ENCODE measurements around the gene NCAPD2.

Gene NCAPD2

DNA sequence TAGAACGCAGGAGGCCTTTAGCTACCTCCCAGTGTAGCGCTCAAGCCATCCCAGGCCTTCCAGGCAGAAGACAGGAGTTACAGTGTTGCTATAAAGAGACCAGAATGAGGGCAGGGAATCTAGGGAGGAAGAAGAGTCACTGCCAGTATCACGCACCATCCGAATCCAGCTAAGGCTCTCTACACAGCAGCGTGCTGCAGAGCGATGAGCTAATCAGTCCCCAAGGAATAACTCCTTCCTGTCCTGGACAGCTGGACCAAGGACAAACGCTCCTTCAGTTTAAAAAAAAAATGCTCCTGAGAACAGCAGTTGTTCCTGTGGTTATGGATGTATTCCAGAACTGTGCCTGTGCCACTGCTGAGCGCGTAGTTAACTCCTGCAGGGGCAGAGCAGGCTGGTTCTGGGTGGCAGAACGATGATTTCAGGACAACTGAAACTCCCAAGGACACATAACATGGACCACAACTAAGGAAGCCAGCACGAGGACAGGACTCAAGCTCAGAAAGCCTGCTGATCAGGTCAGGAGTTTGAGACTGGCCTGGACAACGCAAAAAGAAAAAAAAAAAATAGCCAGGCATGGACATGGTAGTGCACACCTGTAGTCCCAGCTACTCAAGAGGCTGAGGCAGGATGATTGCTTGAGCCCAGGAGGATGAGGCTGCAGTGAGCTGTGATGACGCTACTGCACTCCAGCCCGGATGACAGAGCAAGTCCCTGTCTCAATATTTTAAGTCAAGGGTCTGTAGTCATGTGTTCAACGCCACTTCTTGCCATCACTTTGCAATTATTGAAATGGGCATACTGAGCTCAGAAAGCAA lies 59.4 kb downstream of the NCAPD2 start:
- Histone ChIP-seq H3K18ac (ENCODE audit: low read depth in 1 of 2, low read length in 2 of 2) (peak overlapping the region; percentile 53 to 79), H4K8ac (ENCODE audit: low read length) (no peak overlapping the region), H3K79me1 (replicated peaks; ENCODE audit: low read length, poor library complexity, severe bottlenecking) (peaks cover 19% of the 10 kb centered on the region), H3K9me3 (ENCODE audit: control insufficient read depth, low read length) (no peaks in the 10 kb centered on the region), H2AK5ac (ENCODE audit: low read length, severe bottlenecking) (peak overlapping the region; percentile 27), H3K36me3 (ENCODE audit: control insufficient read depth in 1 of 2, insufficient read depth in 2 of 2, low read depth in 1 of 2, low read length in 2 of 2) (peaks cover 33 to 36% of the 10 kb centered on the region in 2 experiments), H2BK5ac (ENCODE audit: low read depth, low read length, poor library complexity, severe bottlenecking) (no peak overlapping the region), H3K4me1 (ENCODE audit: control insufficient read depth, insufficient read depth, low read depth, low read length) (peaks cover 58% of the 10 kb centered on the region), H3K4me3 (ENCODE audit: insufficient read depth in 1 of 2, low read depth in 1 of 2, low read length in 2 of 2) (peak overlapping the region in 1 of 2 experiments; percentile 98), H3K4me2 (ENCODE audit: low read length, poor library complexity, severe bottlenecking) (peak overlapping the region; percentile 26), H3K23ac (ENCODE audit: low read length in 2 of 2) (no peak overlapping the region), H2AFZ (ENCODE audit: low read depth, low read length) (no peak overlapping the region), H3K9ac (ENCODE audit: low read length) (peak overlapping the region; percentile 98), H3K27ac (ENCODE audit: low read length, poor library complexity, severe bottlenecking) (peak overlapping the region; percentile 74), H2BK12ac (ENCODE audit: low read length in 2 of 2) (peak overlapping the region in 1 of 2 experiments; percentile 79), H4K91ac (ENCODE audit: low read length) (no peak overlapping the region), H2BK120ac (ENCODE audit: low read depth, low read length) (no peak overlapping the region), H3K14ac (ENCODE audit: low read length in 2 of 2) (peak overlapping the region in 1 of 2 experiments; percentile 56), H3K27me3 (ENCODE audit: control insufficient read depth in 1 of 2, insufficient read depth in 1 of 2, low read length in 2 of 2) (no peaks in the 10 kb centered on the region), H3K4ac (ENCODE audit: low read depth in 1 of 2, low read length in 2 of 2) (peak overlapping the region in 1 of 2 experiments; percentile 57), H2BK15ac (ENCODE audit: low read depth, poor library complexity, severe bottlenecking) (no peak overlapping the region)
- peak; percentile 97 for DNase-seq
- WGBS, result 19% methylated on average over 15 of the region's 15 CpGs

DNA sequence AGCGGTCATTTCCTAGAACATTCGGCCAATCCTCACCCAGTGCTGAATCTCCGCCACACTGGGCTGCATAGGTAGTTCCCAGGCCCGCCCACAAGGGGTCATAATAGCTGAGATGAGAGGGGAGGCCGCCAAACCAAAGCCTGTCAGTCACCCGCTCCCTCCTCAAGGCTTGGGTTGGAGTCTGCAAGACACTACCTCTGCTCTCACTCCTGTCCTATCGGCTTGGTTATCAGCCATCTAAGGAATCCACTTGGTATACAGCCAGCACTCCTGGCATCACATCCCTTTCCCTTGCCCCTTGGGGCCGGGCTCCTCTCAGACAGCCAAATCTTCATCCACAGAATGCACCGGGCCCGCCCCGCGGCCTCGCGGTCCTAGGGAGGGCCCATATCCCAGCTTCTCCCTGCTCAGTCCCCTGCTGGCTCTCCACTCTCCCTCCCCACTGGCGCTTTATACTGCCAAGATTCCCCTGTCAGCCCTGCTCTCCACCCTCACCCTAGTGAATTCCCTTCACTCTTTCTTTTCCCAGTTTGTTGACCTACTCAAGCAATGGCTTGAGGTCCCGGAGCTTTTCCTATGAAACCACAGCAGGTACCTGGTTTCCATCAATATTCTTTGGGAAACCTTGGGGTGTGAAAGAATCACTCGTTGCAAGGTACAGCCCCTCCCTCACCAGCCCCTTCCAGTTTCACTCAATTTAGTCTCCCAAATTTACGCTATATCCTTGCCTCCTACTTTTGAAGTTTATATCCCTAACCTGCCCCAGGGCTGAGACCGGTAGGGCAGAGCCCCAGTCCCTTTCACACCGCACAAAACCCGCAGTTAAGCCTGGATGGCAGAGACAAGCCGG lies 60.5 kb downstream of the NCAPD2 start:
- H2AFZ ChIP-seq (ENCODE audit: low read depth, low read length), result no peak overlapping the region
- peak overlapping the region; percentile 98 for H3K9ac ChIP-seq (ENCODE audit: low read length)
- H3K4ac ChIP-seq (ENCODE audit: low read depth in 1 of 2, low read length in 2 of 2), result peak overlapping the region in 1 of 2 experiments; percentile 96
- H3K79me1 ChIP-seq (replicated peaks; ENCODE audit: low read length, poor library complexity, severe bottlenecking), result peaks cover 19% of the 10 kb centered on the region
- peak overlapping the region; percentile 71 for H2BK120ac ChIP-seq (ENCODE audit: low read depth, low read length)
- DNase-seq, result peak; percentile 87
- peak overlapping the region; percentile 95 to 98 for H3K4me3 ChIP-seq (ENCODE audit: insufficient read depth in 1 of 2, low read depth in 1 of 2, low read length in 2 of 2)
- H3K27ac ChIP-seq (ENCODE audit: low read length, poor library complexity, severe bottlenecking), result peak overlapping the region; percentile 61
- peak overlapping the region; percentile 69 for H3K18ac ChIP-seq (ENCODE audit: low read depth in 1 of 2, low read length in 2 of 2)
- H2BK15ac ChIP-seq (ENCODE audit: low read depth, poor library complexity, severe bottlenecking), result no peak overlapping the region
- H3K27me3 ChIP-seq (ENCODE audit: control insufficient read depth in 1 of 2, insufficient read depth in 1 of 2, low read length in 2 of 2), result no peaks in the 10 kb centered on the region
- H2AK5ac ChIP-seq (ENCODE audit: low read length, severe bottlenecking), result no peak overlapping the region
- peak overlapping the region in 1 of 2 experiments; percentile 72 for H3K14ac ChIP-seq (ENCODE audit: low read length in 2 of 2)
- H3K4me2 ChIP-seq (ENCODE audit: low read length, poor library complexity, severe bottlenecking), result peak overlapping the region; percentile 96
- H4K91ac ChIP-seq (ENCODE audit: low read length), result peak overlapping the region; percentile 16
- peaks cover 49% of the 10 kb centered on the region for H3K4me1 ChIP-seq (ENCODE audit: control insufficient read depth, insufficient read depth, low read depth, low read length)
- H3K36me3 ChIP-seq (ENCODE audit: control insufficient read depth in 1 of 2, insufficient read depth in 2 of 2, low read depth in 1 of 2, low read length in 2 of 2), result peaks cover 35 to 36% of the 10 kb centered on the region in 2 experiments
- no peak overlapping the region for H4K8ac ChIP-seq (ENCODE audit: low read length)
- peak overlapping the region in 1 of 2 experiments; percentile 38 for H2BK12ac ChIP-seq (ENCODE audit: low read length in 2 of 2)
- WGBS, result 8% methylated on average over 22 of the region's 22 CpGs
- no peak overlapping the region for H2BK5ac ChIP-seq (ENCODE audit: low read depth, low read length, poor library complexity, severe bottlenecking)
- peak overlapping the region in 1 of 2 experiments; percentile 100 for H3K23ac ChIP-seq (ENCODE audit: low read length in 2 of 2)
- H3K9me3 ChIP-seq (ENCODE audit: control insufficient read depth, low read length), result no peaks in the 10 kb centered on the region

DNA sequence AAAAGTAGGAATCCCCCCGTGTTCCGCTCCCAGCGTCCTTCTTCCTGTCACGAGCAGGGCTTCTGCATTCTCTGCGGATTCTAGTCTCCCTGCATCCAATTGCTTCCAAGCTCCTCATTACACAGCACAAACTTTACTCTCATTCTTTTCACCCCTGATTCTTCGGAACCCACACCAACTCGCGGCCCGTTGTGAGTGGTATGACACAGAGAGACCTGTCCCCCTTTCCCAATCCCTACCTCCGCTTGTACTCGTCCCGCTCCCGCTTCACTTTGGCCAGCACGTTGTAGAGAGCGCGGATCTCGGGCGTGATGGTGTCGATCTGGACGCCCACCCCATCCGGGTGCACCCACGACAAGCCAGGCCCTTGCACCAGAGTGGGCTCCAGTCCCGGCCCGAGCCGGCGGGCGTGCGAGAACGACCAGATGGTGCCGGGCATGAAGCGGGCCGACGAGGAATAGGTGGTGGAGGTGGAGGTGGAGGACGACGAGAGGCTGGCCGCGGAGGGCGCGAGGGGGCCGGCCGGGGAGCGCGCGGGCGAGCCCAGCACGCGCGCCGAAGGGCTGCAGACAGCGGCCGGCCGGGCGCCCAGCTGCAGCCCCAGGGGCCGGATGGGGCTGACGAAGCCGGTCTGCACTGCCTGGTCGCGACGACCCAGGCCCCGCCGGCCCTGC lies 61.3 kb downstream of the NCAPD2 start:
- Histone ChIP-seq H3K36me3 (ENCODE audit: control insufficient read depth in 1 of 2, insufficient read depth in 2 of 2, low read depth in 1 of 2, low read length in 2 of 2) (peaks cover 34 to 36% of the 10 kb centered on the region in 2 experiments), H4K8ac (ENCODE audit: low read length) (peak overlapping the region; percentile 79), H2AK5ac (ENCODE audit: low read length, severe bottlenecking) (no peak overlapping the region), H3K9me3 (ENCODE audit: control insufficient read depth, low read length) (no peaks in the 10 kb centered on the region), H3K27me3 (ENCODE audit: control insufficient read depth in 1 of 2, insufficient read depth in 1 of 2, low read length in 2 of 2) (no peaks in the 10 kb centered on the region), H4K91ac (ENCODE audit: low read length) (peak overlapping the region; percentile 57), H3K27ac (ENCODE audit: low read length, poor library complexity, severe bottlenecking) (peak overlapping the region; percentile 69), H3K4ac (ENCODE audit: low read depth in 1 of 2, low read length in 2 of 2) (peak overlapping the region; percentile 57 to 96), H3K4me2 (ENCODE audit: low read length, poor library complexity, severe bottlenecking) (peak overlapping the region; percentile 96), H2BK5ac (ENCODE audit: low read depth, low read length, poor library complexity, severe bottlenecking) (no peak overlapping the region), H3K23ac (ENCODE audit: low read length in 2 of 2) (peak overlapping the region; percentile 16 to 100), H3K14ac (ENCODE audit: low read length in 2 of 2) (peak overlapping the region in 1 of 2 experiments; percentile 93), H3K4me3 (ENCODE audit: insufficient read depth in 1 of 2, low read depth in 1 of 2, low read length in 2 of 2) (peak overlapping the region; percentile 95 to 98), H2AFZ (ENCODE audit: low read depth, low read length) (peak overlapping the region; percentile 29), H2BK12ac (ENCODE audit: low read length in 2 of 2) (peak overlapping the region in 1 of 2 experiments; percentile 68), H2BK120ac (ENCODE audit: low read depth, low read length) (peak overlapping the region; percentile 71), H3K9ac (ENCODE audit: low read length) (peak overlapping the region; percentile 98), H3K18ac (ENCODE audit: low read depth in 1 of 2, low read length in 2 of 2) (peak overlapping the region; percentile 69 to 86), H2BK15ac (ENCODE audit: low read depth, poor library complexity, severe bottlenecking) (peak overlapping the region; percentile 44), H3K4me1 (ENCODE audit: control insufficient read depth, insufficient read depth, low read depth, low read length) (peaks cover 43% of the 10 kb centered on the region), H3K79me1 (replicated peaks; ENCODE audit: low read length, poor library complexity, severe bottlenecking) (peaks cover 16% of the 10 kb centered on the region)
- peak; percentile 48 for DNase-seq
- under 1% methylated on average over 32 of the region's 61 CpGs for WGBS

Data from mesenchymal stem cell (in vitro differentiated cells and primary cell).